HEK293 (cell line): ENCODE results near the gene BLACAT1.

Source experiments
- CTCF ChIA-PET: fragments of 350-600 bp; formaldehyde crosslinking; extraction: SDS; loops from one replicate; lab custom pipeline; 2021; ENCODE audit warnings: antibody characterized with exemption; lab: Yijun Ruan, JAX
- POLR2A ChIA-PET: fragments of 300-600 bp; formaldehyde crosslinking; extraction: SDS; loops from one replicate; lab custom pipeline; 2020; ENCODE audit warnings: antibody characterized with exemption, inconsistent platforms; lab: Yijun Ruan, JAX
- H3K27ac ChIP-seq: fragments of 200-500 bp; sonication (Bioruptor generic); 2 replicates; pipeline ENCODE4 v1.5.1; 2014; ENCODE audit warnings: low read depth, low read length, control low read depth, inconsistent platforms; ENCODE audit errors: extremely low read depth
- H3K36me3 ChIP-seq, 2 experiments: fragments of 200-500 bp in 1 of 2; sonication (Bioruptor generic) in 1 of 2; 1 replicate in 1 of 2; 2 replicates in 1 of 2; pipeline ENCODE4 v1.5.1; 2014 to 2017; ENCODE audit warnings: inconsistent platforms in 2 of 2, low read length in 2 of 2; ENCODE audit not compliant: control insufficient read depth in 2 of 2, insufficient read depth in 1 of 2
- H3K4me1 ChIP-seq: fragments of 200-500 bp; sonication (Bioruptor generic); 2 replicates; pipeline ENCODE4 v1.5.1; 2014; ENCODE audit warnings: mild to moderate bottlenecking, low read length, inconsistent platforms; ENCODE audit not compliant: control insufficient read depth, insufficient read depth
- H3K4me3 ChIP-seq: 2 replicates; pipeline ENCODE4 v1.5.1; 2011; ENCODE audit warnings: low read depth, mild to moderate bottlenecking, control low read depth, low read length, moderate library complexity
- H3K9me3 ChIP-seq: fragments of 200-500 bp; sonication (Bioruptor generic); 2 replicates; pipeline ENCODE4 v1.5.1; 2014; ENCODE audit warnings: low read depth, low read length, inconsistent platforms; ENCODE audit not compliant: control insufficient read depth, insufficient read depth
- GFI1B ChIP-seq: fragments of 450-650 bp; formaldehyde crosslinking; IDR thresholded peaks from 2 replicates; pipeline ENCODE4 v1.5.1; 2016; ENCODE audit warnings: missing biosample characterization, missing genetic modification characterization
- GLI2 ChIP-seq: fragments of 450-650 bp; formaldehyde crosslinking; IDR thresholded peaks from 2 replicates; pipeline ENCODE4; 2017; ENCODE audit warnings: missing biosample characterization, missing genetic modification characterization, low read depth, borderline replicate concordance
- HOXC10 ChIP-seq: sonication (generic); formaldehyde crosslinking; IDR thresholded peaks from 2 replicates; pipeline ENCODE4 v1.8.1; 2023; ENCODE audit warnings: mild to moderate bottlenecking, missing genetic modification reagents
- HOXD13 ChIP-seq: sonication (generic); formaldehyde crosslinking; IDR thresholded peaks from 2 replicates; pipeline ENCODE4 v1.8.0; 2022; ENCODE audit warnings: missing genetic modification reagents, borderline replicate concordance
- KLF16 ChIP-seq: fragments of 450-650 bp; formaldehyde crosslinking; IDR thresholded peaks from 2 replicates; pipeline ENCODE4 v1.5.1; 2017; ENCODE audit warnings: missing biosample characterization, missing genetic modification characterization
- KLF8 ChIP-seq: fragments of 450-650 bp; formaldehyde crosslinking; IDR thresholded peaks from 2 replicates; pipeline ENCODE4 v1.5.1; 2016; ENCODE audit warnings: missing biosample characterization, missing genetic modification characterization
- MZF1 ChIP-seq: fragments of 450-650 bp; formaldehyde crosslinking; IDR thresholded peaks from 2 replicates; pipeline ENCODE4 v1.5.1; 2017; ENCODE audit warnings: missing biosample characterization, missing genetic modification characterization, borderline replicate concordance
- ZBTB10 ChIP-seq: fragments of 450-650 bp; formaldehyde crosslinking; IDR thresholded peaks from 2 replicates; pipeline ENCODE4 v1.5.1; 2016; ENCODE audit warnings: missing biosample characterization, missing genetic modification characterization
- ZNF114 ChIP-seq: fragments of 450-650 bp; formaldehyde crosslinking; IDR thresholded peaks from 2 replicates; pipeline ENCODE4 v1.5.0; 2017; ENCODE audit warnings: missing biosample characterization, missing genetic modification characterization
- ZNF19 ChIP-seq: fragments of 450-650 bp; formaldehyde crosslinking; IDR thresholded peaks from 2 replicates; pipeline ENCODE4; 2016; ENCODE audit warnings: missing biosample characterization, missing genetic modification characterization, low read depth
- ZNF214 ChIP-seq: fragments of 450-650 bp; formaldehyde crosslinking; IDR thresholded peaks from 2 replicates; pipeline ENCODE4 v1.5.1; 2017; ENCODE audit warnings: missing biosample characterization, mild to moderate bottlenecking, missing genetic modification characterization, borderline replicate concordance
- ZNF223 ChIP-seq: fragments of 450-650 bp; formaldehyde crosslinking; IDR thresholded peaks from 2 replicates; pipeline ENCODE4 v1.5.1; 2016; ENCODE audit warnings: missing biosample characterization, missing genetic modification characterization
- ZNF23 ChIP-seq: fragments of 450-650 bp; formaldehyde crosslinking; IDR thresholded peaks from 2 replicates; pipeline ENCODE4 v1.5.1; 2016; ENCODE audit warnings: missing biosample characterization, missing genetic modification characterization, borderline replicate concordance
- ZNF266 ChIP-seq: fragments of 450-650 bp; formaldehyde crosslinking; IDR thresholded peaks from 2 replicates; pipeline ENCODE4 v1.5.1; 2016; ENCODE audit warnings: missing biosample characterization, missing genetic modification characterization, low read depth
- ZNF501 ChIP-seq: fragments of 450-650 bp; formaldehyde crosslinking; IDR thresholded peaks from 2 replicates; pipeline ENCODE4 v1.5.1; 2016; ENCODE audit warnings: missing biosample characterization, missing genetic modification characterization
- ZNF514 ChIP-seq: fragments of 450-650 bp; formaldehyde crosslinking; IDR thresholded peaks from 2 replicates; pipeline ENCODE4 v1.5.1; 2016; ENCODE audit warnings: missing biosample characterization, missing genetic modification characterization
- ZNF560 ChIP-seq: fragments of 450-650 bp; formaldehyde crosslinking; IDR thresholded peaks from 2 replicates; pipeline ENCODE4 v1.5.1; 2017; ENCODE audit warnings: missing biosample characterization, missing genetic modification characterization, borderline replicate concordance
- ZNF585B ChIP-seq: fragments of 450-650 bp; formaldehyde crosslinking; IDR thresholded peaks from 2 replicates; pipeline ENCODE4 v1.5.1; 2016; ENCODE audit warnings: missing biosample characterization, missing genetic modification characterization
- ZNF626 ChIP-seq: fragments of 450-650 bp; sonication (Bioruptor Pico); formaldehyde crosslinking; IDR thresholded peaks from 2 replicates; pipeline ENCODE4 v1.5.1; 2018; ENCODE audit warnings: missing biosample characterization, missing genetic modification characterization, inconsistent platforms
- ZNF692 ChIP-seq: fragments of 450-650 bp; formaldehyde crosslinking; IDR thresholded peaks from 2 replicates; pipeline ENCODE4 v1.5.1; 2016; ENCODE audit warnings: missing biosample characterization, missing genetic modification characterization
- ZNF768 ChIP-seq: fragments of 450-650 bp; formaldehyde crosslinking; IDR thresholded peaks from 2 replicates; pipeline ENCODE4 v1.5.1; 2018; ENCODE audit warnings: missing biosample characterization, mild to moderate bottlenecking, missing genetic modification characterization

BLACAT1 gene

GRCh38 chr1:205445646-205445935 lies 10.3 kb downstream of the BLACAT1 start (continued):
- no peak for TF ChIP-seq ZBTB10 (tag by site-specific recombination)
- no peak for TF ChIP-seq ZNF266
- no peak for TF ChIP-seq MZF1 (tag by site-specific recombination)
- no peak for TF ChIP-seq ZNF114 (tag by site-specific recombination)
- TF ChIP-seq GLI2 (tag by site-specific recombination): no peak
- TF ChIP-seq KLF16 (tag by site-specific recombination): no peak

DNA sequence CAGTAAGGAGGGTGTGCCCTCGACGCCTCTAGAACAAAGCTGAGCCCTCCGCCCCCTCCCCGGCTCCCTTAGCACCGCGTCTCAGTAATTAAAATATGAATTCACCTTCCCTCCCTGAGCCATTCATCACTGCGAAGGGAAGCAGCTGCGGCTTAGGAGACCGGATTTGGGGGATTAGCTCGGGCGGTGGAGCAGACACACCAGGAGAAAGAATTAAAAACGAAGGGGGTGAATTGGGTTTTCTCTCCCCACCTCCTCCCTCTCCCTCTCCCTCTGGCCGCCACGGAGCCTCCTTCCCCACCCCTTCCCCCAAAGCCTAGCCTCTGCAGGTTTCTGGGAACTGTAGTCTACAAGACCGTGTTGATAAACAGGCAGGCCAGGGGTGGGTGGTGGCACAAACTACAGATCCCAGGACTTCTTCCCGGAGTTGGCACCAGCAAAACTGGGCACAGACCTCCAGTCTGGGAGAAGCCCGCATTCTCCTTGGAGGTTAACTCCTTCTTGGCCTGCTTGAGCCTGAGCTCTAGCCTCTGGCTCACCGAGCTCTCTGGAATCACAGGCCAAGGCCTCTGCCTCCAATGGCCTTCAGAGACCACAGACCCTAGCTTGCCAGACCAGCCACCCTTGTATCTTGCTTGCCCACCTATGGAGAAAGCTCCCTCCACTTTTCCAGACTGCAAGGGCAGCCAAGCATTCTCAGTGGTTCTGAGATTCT lies 10.8 kb downstream of the BLACAT1 start:
- ChIA-PET CTCF (interaction anchor here (0.7 to 1.9 kb wide), 5 partner anchors 9 to 567 kb away, joined by 3 to 6 read pairs (median 5); no protein-coding TSS in a partner anchor), POLR2A (no interaction called here)
- TF ChIP-seq GLI2 (tag by site-specific recombination) (no peak), KLF8 (tag by site-specific recombination) (no peak), ZNF214 (tag by site-specific recombination) (no peak), ZNF626 (no peak), ZNF768 (tag by site-specific recombination) (no peak), HOXD13 (CRISPR knock-in tag) (no peak), ZNF23 (tag by site-specific recombination) (no peak), HOXC10 (CRISPR knock-in tag) (no peak), ZNF19 (tag by site-specific recombination) (no peak), ZNF560 (tag by site-specific recombination) (no peak), ZNF501 (tag by site-specific recombination) (no peak), ZNF223 (tag by site-specific recombination) (no peak), ZNF585B (tag by site-specific recombination) (no peak), GFI1B (no peak), ZNF692 (tag by site-specific recombination) (no peak), ZNF514 (tag by site-specific recombination) (no peak)
- Histone ChIP-seq H3K4me1 (no peaks in the 10 kb centered on the region; the same call in 1 of the 2 replicates), H3K27ac (no peak overlapping the region), H3K36me3 (no peaks in the 10 kb centered on the region), H3K4me3 (no peak overlapping the region), H3K9me3 (no peaks in the 10 kb centered on the region)
